ENCODE results near the gene CD4.

The CD4 gene

GRCh38 chr12:6813363-6813762 is 24.0 kb downstream of the CD4 start:
- DNase-seq (ENCODE audit: low read depth in 3 of 3) = no peak

DNA sequence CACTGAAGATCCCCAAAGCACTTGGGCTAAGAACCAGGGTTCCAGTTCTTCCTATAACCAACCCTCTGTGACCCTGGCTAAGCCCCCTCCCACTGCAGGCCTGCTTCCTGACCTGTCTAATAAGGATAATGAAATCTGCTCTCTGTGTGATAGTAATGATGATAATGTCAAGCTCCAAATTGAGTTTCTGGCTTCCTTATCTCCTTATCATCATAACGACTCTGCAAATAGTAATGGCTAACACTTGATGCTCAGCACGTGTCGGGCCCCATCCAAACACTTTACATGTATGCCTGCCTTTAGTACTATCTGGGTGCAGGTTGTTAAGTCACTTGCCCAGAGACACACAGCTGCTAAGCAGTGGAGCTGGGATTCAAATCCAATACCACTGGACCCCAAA is 27.3 kb downstream of the CD4 start:
- no peak for DNase-seq (ENCODE audit: low read depth in 3 of 3)

- no peak for DNase-seq (ENCODE audit: low read depth in 3 of 3)
Observed at GRCh38 chr12:6817098-6817497, 27.8 kb downstream of the CD4 start.

GRCh38 chr12:6817662-6818157 is 28.4 kb downstream of the CD4 start:
- no peak for DNase-seq (ENCODE audit: low read depth in 3 of 3)

GRCh38 chr12:6818222-6818621 is 28.9 kb downstream of the CD4 start:
- DNase-seq (ENCODE audit: low read depth in 3 of 3) = no peak

DNA sequence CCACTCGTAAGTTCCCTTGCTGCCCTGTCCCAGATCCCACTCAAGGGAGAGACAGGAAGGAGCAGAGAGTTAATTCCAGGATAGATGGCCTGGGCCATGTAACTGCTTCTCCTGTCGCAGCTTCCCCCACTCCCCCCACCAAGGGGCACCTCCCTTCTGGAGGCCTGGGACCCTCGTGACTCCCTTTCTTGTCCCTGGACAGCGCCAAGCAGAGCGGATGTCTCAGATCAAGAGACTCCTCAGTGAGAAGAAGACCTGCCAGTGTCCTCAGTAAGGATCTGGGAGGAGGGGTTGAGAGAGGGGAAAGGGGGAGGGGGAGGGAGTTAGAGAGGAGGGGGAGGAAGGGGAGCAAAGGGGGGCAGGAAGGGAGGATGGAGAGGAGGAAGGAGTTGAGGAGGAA is 29.3 kb downstream of the CD4 start:
- no peak for DNase-seq (ENCODE audit: low read depth in 3 of 3)

DNA sequence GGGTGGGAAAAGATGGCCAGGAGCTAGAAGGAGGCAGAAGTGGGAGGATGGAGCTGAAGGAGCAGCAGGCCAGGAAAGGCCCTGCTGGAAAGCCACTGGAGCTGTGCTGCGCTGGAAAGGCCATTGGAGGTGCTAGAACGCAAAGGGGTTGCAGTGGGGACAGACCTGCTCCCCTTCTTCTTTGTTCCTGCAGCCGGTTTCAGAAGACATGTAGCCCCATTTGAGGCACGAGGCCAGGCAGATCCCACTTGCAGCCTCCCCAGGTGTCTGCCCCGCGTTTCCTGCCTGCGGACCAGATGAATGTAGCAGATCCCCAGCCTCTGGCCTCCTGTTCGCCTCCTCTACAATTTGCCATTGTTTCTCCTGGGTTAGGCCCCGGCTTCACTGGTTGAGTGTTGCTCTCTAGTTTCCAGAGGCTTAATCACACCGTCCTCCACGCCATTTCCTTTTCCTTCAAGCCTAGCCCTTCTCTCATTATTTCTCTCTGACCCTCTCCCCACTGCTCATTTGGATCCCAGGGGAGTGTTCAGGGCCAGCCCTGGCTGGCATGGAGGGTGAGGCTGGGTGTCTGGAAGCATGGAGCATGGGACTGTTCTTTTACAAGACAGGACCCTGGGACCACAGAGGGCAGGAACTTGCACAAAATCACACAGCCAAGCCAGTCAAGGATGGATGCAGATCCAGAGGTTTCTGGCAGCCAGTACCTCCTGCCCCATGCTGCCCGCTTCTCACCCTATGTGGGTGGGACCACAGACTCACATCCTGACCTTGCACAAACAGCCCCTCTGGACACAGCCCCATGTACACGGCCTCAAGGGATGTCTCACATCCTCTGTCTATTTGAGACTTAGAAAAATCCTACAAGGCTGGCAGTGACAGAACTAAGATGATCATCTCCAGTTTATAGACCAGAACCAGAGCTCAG is 30.0 kb downstream of the CD4 start:
- DNase-seq (ENCODE audit: low read depth in 3 of 3) = no peak

DNA sequence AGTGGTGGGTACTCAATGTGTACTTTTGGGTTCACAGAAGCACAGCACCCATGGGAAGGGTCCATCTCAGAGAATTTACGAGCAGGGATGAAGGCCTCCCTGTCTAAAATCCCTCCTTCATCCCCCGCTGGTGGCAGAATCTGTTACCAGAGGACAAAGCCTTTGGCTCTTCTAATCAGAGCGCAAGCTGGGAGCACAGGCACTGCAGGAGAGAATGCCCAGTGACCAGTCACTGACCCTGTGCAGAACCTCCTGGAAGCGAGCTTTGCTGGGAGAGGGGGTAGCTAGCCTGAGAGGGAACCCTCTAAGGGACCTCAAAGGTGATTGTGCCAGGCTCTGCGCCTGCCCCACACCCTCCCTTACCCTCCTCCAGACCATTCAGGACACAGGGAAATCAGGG is 30.8 kb downstream of the CD4 start:
- DNase-seq (ENCODE audit: low read depth in 3 of 3) = no peak

DNA sequence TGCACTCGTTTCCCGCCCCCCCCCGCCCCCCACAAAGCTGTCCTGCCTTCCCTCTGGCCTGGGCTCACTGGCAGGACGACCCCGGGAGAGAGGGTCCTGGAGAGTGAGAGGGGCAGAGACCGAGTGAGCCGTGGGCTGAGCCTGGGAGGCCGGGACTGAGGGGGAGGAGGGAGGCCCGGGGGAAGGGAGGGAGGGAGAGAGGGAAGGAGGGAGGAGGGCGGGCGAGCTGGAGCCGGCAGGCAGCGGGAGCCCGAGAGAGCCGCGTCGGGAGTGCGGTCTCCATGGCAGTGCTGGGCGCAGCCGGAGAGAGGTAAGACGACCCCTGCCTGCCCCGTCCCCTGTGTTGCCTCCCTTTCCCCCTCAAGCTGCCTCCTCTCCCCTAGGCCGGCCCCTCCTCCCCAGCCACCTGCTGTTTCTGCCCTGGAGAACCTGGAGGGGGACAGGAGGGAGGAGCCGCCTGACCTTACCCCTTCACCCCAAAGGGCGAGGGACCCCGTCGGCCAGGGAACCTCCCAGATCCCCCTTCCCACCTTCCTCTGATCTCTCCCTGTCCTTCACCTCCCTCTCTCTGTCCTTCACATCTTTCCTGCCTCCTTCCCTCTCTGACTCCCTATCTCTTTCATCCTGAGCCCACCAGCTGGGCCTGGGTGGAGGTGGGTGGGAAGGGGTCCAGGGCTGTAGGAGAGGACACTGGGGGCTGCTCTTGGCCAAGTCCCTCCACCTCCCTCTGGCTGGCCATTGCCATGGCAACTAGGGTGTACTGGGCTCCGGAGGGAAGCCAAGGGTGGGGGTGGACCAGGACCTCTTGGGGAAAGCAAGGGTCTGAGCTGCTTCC is 32.5 kb downstream of the CD4 start, which contains the start of gene GPR162:
Gene GPR162, plus strand, starts transcription at position 231 of the 835 bp plus-strand sequence. CDS start 2,078 bp downstream, outside the sequence.
- no peak for DNase-seq (ENCODE audit: low read depth in 3 of 3)

DNA sequence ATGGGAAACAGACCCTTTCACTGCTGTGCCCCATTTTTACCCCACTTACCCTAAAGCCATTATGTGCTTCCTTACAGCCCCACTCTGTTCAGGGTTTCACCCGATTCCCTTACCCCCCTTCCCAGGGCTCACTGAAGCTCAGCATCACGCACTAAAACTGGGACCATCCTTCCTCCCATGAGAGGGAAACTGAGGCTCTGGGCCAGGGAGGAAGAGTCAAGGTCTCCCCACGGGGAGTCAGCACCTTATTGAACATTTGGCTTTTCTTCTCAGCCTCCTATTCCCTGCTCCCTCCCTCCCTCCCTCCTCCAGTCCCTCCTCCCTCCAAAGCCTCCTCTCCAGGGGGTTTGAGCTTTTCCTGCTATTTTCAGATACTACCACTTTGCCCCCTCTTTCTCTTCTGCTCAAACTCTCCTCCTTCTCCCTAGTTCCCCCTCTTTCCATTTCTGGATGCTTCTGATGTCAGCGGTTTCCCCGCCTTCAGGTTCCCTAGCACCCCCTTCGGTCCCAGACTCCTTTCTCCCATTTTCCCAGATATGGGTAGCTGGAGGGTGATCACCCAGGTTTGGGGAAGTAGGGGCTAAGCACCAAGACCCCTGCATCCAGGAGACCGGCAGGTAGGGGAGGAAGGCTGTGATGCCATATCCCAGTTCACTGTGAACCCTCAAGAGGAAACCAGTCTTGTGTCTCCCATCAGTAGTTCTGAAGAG is 33.3 kb downstream of the CD4 start:
- no peak for DNase-seq (ENCODE audit: low read depth in 3 of 3)

- DNase-seq (ENCODE audit: low read depth in 3 of 3) = no peak
Observed at GRCh38 chr12:6823182-6824084, 34.1 kb downstream of the CD4 start.

GRCh38 chr12:6824085-6824775 is 34.9 kb downstream of the CD4 start:
- no peak for DNase-seq (ENCODE audit: low read depth in 3 of 3)

- no peak for DNase-seq (ENCODE audit: low read depth in 3 of 3)
Observed at GRCh38 chr12:6824901-6825381, 35.6 kb downstream of the CD4 start.

GRCh38 chr12:6825398-6826124 is 36.2 kb downstream of the CD4 start:
- peak; percentile 65 to 82 (median 74) for DNase-seq (ENCODE audit: low read depth in 3 of 3)

GRCh38 chr12:6826125-6826733 is 36.9 kb downstream of the CD4 start:
- no peak for DNase-seq (ENCODE audit: low read depth in 3 of 3)

- no peak for DNase-seq (ENCODE audit: low read depth in 3 of 3)
Observed at GRCh38 chr12:6826734-6827436, 37.6 kb downstream of the CD4 start.

- peak in 2 of 3 experiments; percentile 17 to 26 for DNase-seq (ENCODE audit: low read depth in 3 of 3)
Observed at GRCh38 chr12:6827437-6827911, 38.1 kb downstream of the CD4 start.
